Stimulated activated CD4-positive, alpha-beta T cell treated with anti-CD3 and anti-CD28 coated beads, Interleukin-2, amount 100 ng/mL, for 48 hours (primary cell): ENCODE data around the gene MRPL42.
"Not testable (repeated sequence)": the region's sequence is repeated elsewhere in the genome, so short reads cannot be mapped to it uniquely, and the experiment has no call there.

Source experiments
- DNase-seq, 2 donors: peaks; one replicate each; pipeline ENCODE4 v3.0.0-alpha.2; 2020

The MRPL42 gene

GRCh38 chr12:93467351-93468007 is at the start of gene MRPL42:
TSS of gene MRPL42 (plus strand) at chr12:93467514. CDS start at chr12:93469286, 1,772 bp downstream.
- DNase-seq, result peak; percentile 91 to 92

- no peak for DNase-seq
These were observed 49.3 kb upstream of the MRPL42 start for GRCh38 chr12:93417967-93418480.

- no peak for DNase-seq
These were observed 47.8 kb upstream of the MRPL42 start for GRCh38 chr12:93419388-93420034.

GRCh38 chr12:93422050-93422449 is 45.3 kb upstream of the MRPL42 start:
- no peak for DNase-seq

GRCh38 chr12:93425736-93426411 is 41.4 kb upstream of the MRPL42 start:
- no peak for DNase-seq

GRCh38 chr12:93426412-93426805 is 40.9 kb upstream of the MRPL42 start:
- DNase-seq, result no peak

GRCh38 chr12:93427779-93428564 is 39.3 kb upstream of the MRPL42 start:
- DNase-seq, result no peak

GRCh38 chr12:93429448-93429847 is 37.9 kb upstream of the MRPL42 start:
- no peak for DNase-seq

GRCh38 chr12:93429852-93430251 is 37.5 kb upstream of the MRPL42 start:
- no peak for DNase-seq

- DNase-seq, result no peak
These were observed 37.0 kb upstream of the MRPL42 start for GRCh38 chr12:93430280-93430679.

GRCh38 chr12:93432031-93432430 is 35.3 kb upstream of the MRPL42 start:
- not testable (repeated sequence) for DNase-seq

- no peak for DNase-seq
These were observed 33.0 kb upstream of the MRPL42 start for GRCh38 chr12:93434256-93434865.

GRCh38 chr12:93438266-93439050 is 28.9 kb upstream of the MRPL42 start:
- DNase-seq, result no peak

- no peak for DNase-seq
These were observed 27.1 kb upstream of the MRPL42 start for GRCh38 chr12:93440043-93440835.

GRCh38 chr12:93441081-93441616 is 26.2 kb upstream of the MRPL42 start:
- peak in 1 of 2 donors; percentile 21 for DNase-seq

- peak; percentile 93 to 95 for DNase-seq
These were observed 25.5 kb upstream of the MRPL42 start, which contains the start of gene UBE2N for GRCh38 chr12:93441617-93442410. TSS of gene UBE2N (minus strand) at chr12:93441947. CDS start at chr12:93441884, 63 bp downstream.

- DNase-seq, result no peak
These were observed 24.6 kb upstream of the MRPL42 start for GRCh38 chr12:93442411-93443340.

GRCh38 chr12:93443576-93443975 is 23.7 kb upstream of the MRPL42 start:
- no peak for DNase-seq
